ENCODE measurements around the gene TMEM232.

Gene TMEM232

DNA sequence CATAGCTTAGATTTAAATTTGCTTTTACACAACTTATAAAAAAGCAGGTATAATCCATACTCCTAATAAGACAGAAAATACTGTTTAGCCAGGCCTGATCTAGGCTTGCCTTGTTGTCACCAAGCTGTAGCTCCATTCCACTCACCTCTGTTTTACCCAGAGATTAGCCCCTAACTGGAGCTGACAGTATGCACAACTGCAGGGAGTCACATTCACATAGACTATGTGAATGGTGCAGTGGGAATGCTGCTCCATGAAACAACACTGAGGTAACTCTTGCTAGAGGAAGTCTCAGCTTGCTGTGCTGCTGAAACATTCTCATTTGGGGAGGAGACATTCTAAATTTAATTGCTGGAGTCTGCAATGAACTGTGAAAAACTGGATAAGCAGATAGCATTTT is 209.1 kb downstream of the TMEM232 start:
- no peak for DNase-seq (ENCODE audit: low read depth in 2 of 2)

DNA sequence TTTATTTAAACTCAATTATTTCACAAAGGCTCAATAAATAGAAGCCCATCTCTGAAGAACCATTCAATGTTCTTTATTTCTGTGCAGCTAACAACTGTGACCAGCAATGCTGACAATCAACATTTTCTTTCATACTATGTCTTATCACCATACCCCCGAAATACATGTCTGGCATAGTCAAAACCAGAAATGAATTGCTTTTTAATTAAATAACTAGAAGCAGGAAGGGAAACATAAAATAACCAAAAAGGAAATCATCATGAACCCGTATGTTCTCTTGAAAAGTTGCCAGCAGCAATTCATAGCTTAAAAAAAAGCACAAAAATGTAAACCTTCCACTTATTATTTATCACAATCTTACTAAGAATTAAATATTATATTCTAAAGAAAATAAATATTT is 212.4 kb downstream of the TMEM232 start:
- DNase-seq (ENCODE audit: low read depth in 2 of 2): no peak

DNA sequence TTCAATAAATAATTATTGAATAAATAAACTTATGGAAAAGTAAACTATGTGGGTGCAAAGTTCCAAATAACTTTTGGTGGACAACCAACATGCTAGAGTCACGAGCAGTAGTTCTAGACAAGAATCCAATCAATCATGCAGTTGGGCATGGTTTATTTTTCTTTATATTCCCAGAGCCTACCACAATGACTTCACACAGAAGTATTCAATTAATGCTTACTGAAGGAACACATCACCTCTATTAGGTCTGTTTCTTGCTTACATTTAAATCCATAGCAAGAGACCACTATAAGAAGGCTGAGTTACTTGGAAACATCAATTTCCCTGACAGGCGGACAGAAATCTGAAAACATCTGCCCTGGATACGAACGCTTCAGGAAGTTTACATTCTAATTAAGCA is 214.2 kb downstream of the TMEM232 start:
- DNase-seq (ENCODE audit: low read depth in 2 of 2): no peak

DNA sequence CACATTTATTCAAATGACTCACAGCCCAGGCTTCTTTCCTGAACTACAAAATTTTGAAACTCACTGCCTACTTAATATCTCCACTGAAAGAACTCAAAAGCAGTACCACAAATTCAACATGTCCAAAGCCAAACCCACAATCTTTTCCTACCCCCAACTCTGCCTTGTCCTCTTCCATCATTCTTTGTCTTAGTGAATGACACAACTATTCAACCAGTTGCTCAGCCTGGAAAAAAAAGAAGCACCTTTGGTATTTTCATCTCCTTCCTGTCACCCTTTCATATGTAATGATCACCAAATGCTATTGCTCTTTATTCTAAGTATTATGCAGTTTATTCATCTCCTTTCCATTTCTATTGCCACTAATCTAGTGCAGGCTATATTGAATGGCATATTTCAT is 216.3 kb downstream of the TMEM232 start:
- no peak for DNase-seq (ENCODE audit: low read depth in 2 of 2)

DNA sequence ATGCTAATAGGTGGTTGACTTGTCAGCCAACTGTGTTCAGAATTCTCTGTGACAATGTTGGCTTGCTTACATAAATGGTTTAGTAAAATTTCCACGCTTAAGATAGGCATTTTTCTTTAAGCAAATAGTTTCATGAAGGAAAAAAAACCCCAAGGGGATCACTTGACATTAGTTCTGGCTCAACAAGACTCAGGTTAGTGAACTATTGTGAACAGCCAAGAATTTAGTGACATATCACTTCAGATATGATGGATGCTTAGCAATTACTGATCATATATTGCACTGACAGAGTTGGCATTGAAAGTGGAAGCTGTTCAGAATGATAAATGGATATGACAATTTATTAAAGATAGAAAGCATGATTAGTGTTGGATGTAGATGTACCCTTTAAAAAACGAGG is 218.5 kb downstream of the TMEM232 start:
- no peak for DNase-seq (ENCODE audit: low read depth in 2 of 2)

DNA sequence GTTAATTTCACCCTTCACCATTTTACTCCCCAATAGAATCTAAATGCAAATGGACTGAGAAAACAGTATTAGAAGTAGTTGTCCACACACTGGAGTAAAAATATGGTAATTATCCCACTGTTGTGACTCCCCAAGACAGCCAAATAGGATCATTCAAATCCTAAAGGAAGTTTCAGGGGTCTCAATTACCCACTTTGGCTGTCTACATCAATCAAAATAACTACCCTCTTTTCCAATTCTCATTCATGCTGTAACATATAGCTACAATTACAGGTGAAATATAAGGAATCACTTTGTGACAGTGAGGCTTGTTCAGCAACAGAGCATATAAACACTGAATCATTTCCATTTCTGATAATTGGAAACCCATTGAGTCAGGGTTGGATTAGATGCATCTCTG is 220.1 kb downstream of the TMEM232 start:
- no peak for DNase-seq (ENCODE audit: low read depth in 2 of 2)

DNA sequence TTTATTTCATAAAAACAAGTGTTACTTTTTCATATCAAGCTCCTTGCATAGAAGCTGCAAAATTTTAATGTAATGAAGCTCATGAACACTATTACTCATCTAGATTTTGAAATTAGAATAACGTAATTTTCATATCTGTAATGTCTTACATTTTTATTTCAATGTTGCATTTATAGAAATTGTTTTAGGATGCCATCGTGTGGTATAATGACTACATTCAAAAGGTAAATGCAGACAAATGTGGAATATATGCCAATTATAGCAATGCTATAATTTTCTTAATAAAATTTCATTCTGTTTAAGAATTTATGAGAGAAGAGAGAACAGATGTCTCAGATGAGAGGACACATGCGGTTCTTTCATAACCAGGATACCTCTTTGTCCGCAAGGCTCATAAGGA is 230.2 kb downstream of the TMEM232 start:
- no peak for DNase-seq (ENCODE audit: low read depth in 2 of 2)

DNA sequence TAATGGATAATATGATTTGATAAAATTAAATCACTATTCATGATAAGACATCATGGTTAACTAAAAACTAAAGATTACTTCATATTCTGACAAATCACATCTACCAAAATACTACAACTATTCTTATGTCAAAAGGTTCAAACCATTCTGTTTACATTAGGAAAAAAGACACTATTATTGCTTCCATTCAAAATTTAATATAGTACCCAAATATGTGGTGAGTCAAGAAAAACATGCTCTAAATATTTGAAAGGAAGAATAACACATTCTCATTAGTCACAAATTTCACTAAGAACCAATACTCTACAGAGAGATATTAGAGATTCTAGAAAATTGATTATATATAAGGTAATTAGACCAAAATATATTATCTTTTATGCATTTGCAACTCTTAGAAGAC is 234.0 kb downstream of the TMEM232 start:
- DNase-seq (ENCODE audit: low read depth in 2 of 2): no peak

DNA sequence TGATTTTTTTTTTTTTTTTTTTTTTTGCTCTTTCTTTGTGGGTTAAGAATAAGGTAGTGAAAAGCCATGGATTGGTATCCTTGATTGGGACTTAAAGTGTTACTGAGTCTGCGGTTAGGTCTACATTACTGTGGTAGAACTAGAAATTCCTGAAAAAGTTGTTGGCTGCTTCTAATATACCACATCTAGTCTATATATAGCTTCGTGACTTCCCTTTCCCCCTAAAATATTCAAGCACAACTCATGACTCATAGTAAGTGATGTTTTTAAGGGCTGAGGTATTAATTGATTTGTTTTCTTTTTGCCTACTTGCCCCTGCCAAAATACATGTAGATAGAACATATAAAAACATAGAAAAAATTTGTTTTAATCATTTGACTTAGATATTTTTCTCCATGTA is 247.6 kb downstream of the TMEM232 start:
- no peak for DNase-seq (ENCODE audit: low read depth in 2 of 2)

DNA sequence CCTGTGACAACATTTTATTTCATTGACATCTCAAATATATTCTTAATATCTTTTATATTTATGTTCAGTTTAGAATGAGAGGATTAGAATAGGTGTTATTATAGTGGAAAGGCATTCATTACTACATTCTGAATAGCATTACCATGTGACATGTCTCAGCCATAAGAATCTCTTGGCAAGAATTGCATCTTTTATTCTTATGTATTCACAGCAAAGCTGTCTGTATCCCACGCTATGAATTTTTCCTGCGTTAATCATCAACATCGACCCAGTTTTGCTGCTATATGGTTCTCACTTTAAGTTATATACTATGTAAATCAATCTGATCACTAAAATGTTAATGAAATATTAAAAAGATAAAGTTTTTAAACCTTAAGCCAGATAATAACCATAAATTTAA is 248.6 kb downstream of the TMEM232 start:
- no peak for DNase-seq (ENCODE audit: low read depth in 2 of 2)

DNA sequence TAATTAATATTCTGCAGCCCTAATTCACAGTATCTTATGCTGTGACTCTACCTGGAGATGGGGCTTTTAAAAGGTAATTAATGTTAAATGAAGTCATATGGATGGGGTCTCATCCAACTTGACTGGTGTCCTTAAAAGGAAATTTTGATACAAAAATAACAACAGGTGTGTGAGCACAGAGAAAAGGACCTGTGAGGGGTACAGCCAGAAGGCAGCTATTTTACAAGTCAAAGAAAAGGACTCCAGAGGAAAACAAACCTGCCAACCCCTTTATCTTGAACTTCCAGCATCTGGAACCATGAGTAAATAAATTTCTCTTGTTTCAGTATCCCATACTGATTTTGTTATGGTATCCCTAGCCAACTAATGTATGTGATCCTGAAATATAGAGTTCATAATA is 250.3 kb downstream of the TMEM232 start:
- DNase-seq (ENCODE audit: low read depth in 2 of 2): no peak

DNA sequence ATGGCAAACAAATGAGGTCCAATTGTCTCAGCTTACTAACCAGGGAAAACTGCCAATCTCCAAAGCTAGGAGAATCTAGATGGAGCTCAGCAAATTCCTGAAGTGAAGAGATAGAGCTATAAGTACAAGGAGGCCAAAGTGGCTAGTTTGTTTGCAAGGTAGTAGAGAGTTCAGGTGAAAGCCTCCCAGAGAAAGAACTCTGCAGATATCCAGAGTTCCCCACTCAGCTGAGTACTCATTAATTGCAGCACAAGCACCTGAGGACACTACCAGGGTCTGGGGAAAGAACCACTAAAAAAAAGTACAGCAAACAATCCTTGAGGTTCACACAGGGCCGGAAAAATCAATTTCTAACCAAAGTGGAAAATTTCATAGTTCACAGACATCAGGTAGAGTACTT is 250.9 kb downstream of the TMEM232 start:
- DNase-seq (ENCODE audit: low read depth in 2 of 2): no peak

DNA sequence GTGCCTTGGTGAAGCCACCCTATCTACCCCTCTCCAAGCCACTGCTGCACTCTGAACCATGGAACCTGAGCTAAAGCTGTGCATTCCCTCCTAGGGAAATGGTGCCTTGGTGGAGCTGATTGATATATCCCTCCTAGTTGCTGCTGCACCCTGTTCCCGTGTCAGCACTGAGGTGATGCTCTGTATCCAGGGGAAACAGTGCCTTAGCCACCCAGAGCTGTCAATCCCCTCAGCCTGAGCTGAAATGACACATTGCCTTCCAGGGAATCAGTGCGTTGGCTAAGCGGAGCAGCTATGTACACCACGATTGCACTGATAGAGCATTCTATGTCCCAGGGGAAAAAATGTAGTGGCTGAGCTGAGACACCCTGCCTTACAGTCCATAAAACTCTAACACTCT is 257.0 kb downstream of the TMEM232 start:
- no peak for DNase-seq (ENCODE audit: low read depth in 2 of 2)

DNA sequence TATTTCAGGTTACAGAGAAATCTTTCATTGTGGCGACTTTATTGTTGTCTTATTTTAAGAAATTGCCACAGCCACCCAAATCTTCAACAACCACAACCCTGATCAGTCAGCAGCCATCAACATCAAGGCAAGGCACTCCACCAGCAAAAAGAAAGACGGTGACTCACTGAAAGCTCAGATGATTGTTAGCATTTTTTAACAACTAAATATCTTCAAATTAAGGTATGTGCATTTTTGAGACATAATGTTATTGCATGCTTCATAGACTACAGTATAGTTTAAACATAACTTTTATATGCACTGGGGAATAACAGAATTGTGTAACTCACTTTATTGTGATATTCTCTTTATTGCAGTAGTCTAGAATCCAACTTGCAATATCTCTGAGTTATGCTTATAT is 263.4 kb downstream of the TMEM232 start:
- DNase-seq (ENCODE audit: low read depth in 2 of 2): no peak

DNA sequence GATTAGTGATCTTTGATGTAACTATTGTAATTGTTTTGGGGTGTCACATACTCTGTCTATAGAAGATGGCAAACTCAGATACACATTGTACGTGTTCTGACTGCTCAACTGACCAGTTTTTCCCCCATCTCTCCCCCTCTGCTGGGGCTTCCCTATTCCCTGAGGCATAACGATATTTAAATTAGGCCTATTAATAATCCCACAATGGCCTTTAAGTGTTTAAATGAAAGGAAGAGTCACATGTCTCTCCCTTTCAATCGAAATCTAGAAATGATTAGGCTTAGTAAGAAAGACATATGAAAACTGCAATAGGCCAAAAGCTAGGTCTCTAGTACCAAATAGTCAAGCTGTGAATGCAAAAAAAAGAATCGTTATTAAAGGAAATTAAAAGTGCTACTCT is 265.6 kb downstream of the TMEM232 start:
- no peak for DNase-seq (ENCODE audit: low read depth in 2 of 2)

DNA sequence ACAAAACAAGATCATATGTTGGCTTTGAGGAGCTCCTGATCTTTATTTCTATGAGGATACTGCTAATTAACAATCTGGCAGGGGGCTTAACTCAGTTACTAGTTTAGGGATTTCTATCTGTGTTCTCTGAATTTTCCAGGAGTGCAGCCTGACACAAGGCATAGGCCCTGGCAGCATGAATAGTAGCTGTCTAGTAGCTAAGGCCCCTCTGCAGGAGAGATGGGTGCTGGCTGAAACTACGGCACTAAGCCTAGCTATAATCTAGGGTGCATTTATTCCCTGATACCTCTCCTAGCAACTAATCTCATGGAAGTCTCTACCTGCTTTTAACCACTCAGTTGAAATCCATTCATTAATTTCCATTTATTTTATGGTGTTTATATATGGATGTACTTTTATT is 268.2 kb downstream of the TMEM232 start:
- DNase-seq (ENCODE audit: low read depth in 2 of 2): no peak

DNA sequence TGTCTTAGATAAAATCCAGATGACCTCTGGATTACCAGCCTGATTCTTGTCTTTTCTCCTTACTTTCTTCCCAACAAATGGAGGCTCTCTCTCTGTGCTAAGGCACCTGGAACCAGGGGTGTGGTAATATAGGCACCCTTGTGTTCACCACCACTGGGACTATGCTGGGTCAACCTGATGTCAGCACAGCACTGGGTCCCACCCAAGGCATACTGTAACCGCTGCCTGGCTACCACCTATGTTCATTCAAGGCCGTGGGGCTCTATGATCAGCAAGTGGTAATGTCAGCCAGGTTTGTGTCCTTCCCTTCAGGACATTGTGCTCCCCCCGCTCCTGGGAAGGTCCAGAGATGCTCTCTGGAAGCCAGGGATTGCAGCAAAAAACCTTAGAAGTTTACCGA is 283.6 kb downstream of the TMEM232 start:
- no peak for DNase-seq (ENCODE audit: low read depth in 2 of 2)

DNA sequence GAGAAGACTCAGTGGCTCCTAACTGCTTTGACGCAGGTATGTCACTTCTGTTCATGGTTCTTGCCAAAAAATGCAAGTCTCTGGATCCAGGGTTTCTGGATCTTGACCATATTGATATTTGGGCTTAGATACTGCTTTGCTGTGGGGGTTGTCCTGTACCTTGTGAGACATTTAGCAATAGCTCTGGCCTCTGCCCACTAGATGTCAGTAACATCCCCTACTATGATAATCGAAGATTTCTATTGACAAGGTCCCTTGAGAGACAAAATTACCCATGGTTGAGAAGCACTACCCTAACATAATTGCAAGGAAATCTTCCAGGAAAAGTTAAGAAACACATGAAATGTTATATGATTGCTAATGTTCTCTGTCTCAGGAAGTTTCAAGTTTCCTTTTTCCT is 285.4 kb downstream of the TMEM232 start:
- DNase-seq (ENCODE audit: low read depth in 2 of 2): no peak

DNA sequence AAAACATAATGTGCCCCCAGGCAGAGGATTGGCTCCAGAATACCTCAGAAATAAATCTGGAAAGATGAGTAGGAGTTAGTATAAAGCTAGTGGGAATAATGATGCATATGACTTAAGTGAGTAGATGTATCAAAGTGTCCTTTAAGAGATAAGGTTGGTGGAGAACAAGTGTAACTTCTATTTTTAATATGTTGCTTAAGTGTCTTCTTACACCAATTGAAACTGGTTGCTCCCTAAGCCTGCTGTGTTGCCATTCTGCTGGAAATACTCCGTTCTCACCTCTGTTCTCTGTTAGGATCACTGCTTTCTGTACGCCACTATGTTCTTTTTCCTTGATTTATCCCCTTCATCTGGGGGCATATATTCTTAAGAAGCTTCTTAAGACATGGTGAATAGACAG is 286.4 kb downstream of the TMEM232 start:
- DNase-seq (ENCODE audit: low read depth in 2 of 2): no peak

DNA sequence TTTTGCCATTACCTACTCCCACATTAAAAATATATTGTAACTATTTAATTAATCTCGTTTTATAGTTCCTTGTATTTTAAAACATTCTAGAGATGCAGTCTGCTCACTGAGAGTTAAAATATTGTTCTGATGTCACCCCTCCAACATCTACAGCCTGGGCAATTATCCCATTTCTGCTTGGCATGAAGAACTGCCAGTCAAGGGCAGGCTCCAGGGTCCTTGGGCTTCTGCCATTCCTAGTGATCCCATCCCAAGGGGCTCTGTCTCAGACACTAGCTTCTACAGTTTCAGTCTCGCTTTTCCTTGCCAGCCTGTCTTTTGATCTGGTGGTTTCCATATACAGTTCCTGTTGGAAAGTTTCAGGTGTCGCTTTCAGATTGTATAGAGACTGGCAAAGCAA is 287.2 kb downstream of the TMEM232 start:
- DNase-seq (ENCODE audit: low read depth in 2 of 2): no peak

DNA sequence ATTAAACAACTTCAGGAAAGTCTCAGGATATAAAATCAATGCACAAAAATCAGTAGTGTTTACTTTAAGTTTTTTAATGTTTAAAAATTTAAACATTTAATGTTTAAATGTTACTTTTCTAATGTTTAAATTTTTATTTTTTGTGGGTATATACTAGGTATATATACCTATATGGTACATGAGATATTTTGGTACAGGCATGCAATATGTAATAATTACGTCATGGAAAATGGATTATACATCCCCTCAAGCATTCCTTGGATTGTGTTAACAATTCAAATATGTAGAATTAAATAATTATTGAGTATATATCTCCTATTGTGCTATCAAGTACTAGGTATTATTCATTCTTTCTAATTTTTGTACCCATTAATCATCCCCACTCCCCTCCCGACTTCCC is 291.3 kb downstream of the TMEM232 start:
- no peak for DNase-seq (ENCODE audit: low read depth in 2 of 2)

DNA sequence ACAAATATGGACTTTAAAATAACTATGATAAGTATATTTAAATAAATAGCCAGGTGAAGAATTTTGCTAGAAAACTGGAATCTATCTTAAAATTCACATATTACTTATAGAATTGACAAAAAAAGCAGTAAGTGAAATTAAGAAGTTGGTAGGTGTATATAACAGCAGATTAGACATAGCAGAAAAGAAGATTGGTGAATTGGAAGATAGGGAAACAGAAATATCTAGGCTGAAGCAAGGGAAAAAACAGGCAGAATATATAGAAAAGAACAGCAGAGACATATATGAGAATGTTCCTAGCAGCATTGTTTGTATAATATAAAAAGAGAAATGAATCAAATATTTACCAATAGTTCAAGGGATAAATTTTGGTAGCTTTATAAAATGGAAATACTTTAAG is 294.9 kb downstream of the TMEM232 start:
- no peak for DNase-seq (ENCODE audit: low read depth in 2 of 2)

DNA sequence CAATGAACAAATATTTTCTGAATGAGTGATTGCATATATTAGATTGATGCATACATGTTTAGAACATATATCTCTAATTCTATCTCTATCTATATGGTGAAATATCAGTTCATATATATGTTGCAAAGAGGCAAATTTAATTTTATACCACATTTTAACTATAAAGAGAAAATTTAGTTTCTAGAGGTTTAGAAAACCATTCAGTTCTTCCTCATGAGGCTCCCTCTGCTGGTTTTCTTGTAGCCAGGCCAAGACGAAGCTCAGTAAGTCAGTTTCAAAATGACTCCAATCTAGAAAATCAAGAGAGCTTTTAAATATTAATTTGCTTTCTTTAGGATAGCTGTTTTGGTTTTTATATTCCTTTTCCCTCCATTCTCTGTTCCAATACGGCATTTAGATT is 312.1 kb downstream of the TMEM232 start:
- DNase-seq (ENCODE audit: low read depth in 2 of 2): no peak

DNA sequence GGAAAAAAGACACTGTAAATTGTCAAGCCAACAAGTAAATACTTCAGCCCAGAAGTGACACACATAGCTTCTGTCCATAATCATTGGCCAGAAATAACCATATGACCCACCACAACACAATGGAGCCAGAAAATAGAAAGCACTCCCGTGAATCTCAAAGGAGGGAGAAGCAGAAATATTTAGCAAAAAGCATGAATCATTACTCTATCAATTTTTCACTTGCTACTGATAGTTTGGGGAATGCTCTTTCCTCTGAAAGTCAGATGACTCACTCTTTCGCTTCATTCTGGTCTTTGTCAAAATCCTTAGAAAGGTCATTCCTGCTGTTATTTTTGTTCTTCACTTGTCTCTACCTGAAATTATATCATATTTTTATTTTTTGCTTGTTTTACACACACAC is 312.6 kb downstream of the TMEM232 start:
- DNase-seq (ENCODE audit: low read depth in 2 of 2): no peak

DNA sequence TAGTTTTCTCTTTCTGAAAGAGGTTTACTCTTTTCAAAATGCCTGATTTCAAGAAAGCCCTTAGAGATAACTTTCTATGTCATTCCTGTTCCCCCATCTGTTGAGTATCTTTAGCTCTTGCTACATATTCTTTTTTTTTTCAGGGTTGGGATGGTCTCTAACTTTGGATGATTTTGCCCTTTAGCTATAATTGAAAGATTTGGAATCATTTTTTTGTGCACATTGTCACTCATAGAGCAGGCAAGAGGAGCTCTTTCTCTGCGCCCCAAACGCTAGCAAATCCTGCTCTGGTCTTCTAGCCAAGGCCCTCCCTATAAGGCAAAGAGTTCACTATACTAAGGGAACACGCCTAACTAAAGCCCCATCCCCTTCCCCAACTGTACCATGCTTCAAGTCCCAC is 316.9 kb downstream of the TMEM232 start:
- DNase-seq (ENCODE audit: low read depth in 2 of 2): no peak

All from stimulated activated CD8-positive, alpha-beta memory T cell treated with anti-CD3 and anti-CD28 coated beads, Interleukin-7, amount 100 ng/mL, for 4 hours (primary cell).